SH-SY5Y (cell line): Measurements from ENCODE around the gene RAB29.

ENCODE experiments used
- GATA2 ChIP-seq: IDR thresholded peaks from 2 replicates; pipeline ENCODE4 v1.6.1; 2011; ENCODE audit warnings: mild to moderate bottlenecking, low read depth, low read length
- GATA3 ChIP-seq: IDR thresholded peaks from 2 replicates; pipeline ENCODE4 v1.6.1; 2011; ENCODE audit warnings: low read depth, mild to moderate bottlenecking, low read length, moderate library complexity

- TF ChIP-seq GATA2 = no peak
- TF ChIP-seq GATA3 = no peak
Measured at GRCh38 chr1:205741681-205742080, 33.6 kb downstream of the RAB29 start.
